Trophoblast cell (in vitro differentiated cells and primary cell): ENCODE data around the gene SIAE.

Experiments used
- DNase-seq, 2 donors: peaks; one replicate each; pipeline ENCODE4 v3.0.0-alpha.2; 2016
- H2AFZ ChIP-seq: 2 replicates; pipeline ENCODE4 v1.6.1; 2013; ENCODE audit warnings: low read length, moderate library complexity, mild to moderate bottlenecking; ENCODE audit not compliant: insufficient read depth, poor library complexity
- H2AK5ac ChIP-seq: 2 replicates; pipeline ENCODE4 v1.6.1; 2013; ENCODE audit warnings: mild to moderate bottlenecking, low read length
- H2BK120ac ChIP-seq: 2 replicates; pipeline ENCODE4 v1.6.1; 2013; ENCODE audit warnings: low read length, mild to moderate bottlenecking, moderate library complexity; ENCODE audit not compliant: insufficient read depth, poor library complexity
- H2BK12ac ChIP-seq: 2 replicates; pipeline ENCODE4 v1.6.1; 2013; ENCODE audit warnings: mild to moderate bottlenecking, low read length, moderate library complexity
- H2BK5ac ChIP-seq: 2 replicates; pipeline ENCODE4 v1.6.1; 2013; ENCODE audit warnings: low read length, low read depth, moderate library complexity, mild to moderate bottlenecking; ENCODE audit not compliant: poor library complexity
- H3K14ac ChIP-seq: 2 replicates; pipeline ENCODE4 v1.6.1; 2013; ENCODE audit warnings: mild to moderate bottlenecking, low read length
- H3K18ac ChIP-seq: 2 replicates; pipeline ENCODE4 v1.6.1; 2013; ENCODE audit warnings: mild to moderate bottlenecking, low read length
- H3K23ac ChIP-seq: 2 replicates; pipeline ENCODE4 v1.6.1; 2013; ENCODE audit warnings: low read length
- H3K27ac ChIP-seq: 2 replicates; pipeline ENCODE4 v1.5.1; 2013; ENCODE audit warnings: low read depth, mild to moderate bottlenecking, inconsistent platforms, low read length, moderate library complexity
- H3K27me3 ChIP-seq: 2 replicates; pipeline ENCODE4 v1.6.1; 2013; ENCODE audit warnings: inconsistent platforms, mild to moderate bottlenecking, low read length, moderate library complexity; ENCODE audit not compliant: insufficient read depth
- H3K36me3 ChIP-seq, 2 experiments: 1 replicate in 1 of 2; 2 replicates in 1 of 2; pipeline ENCODE4 v1.6.1; 2013; ENCODE audit warnings: low read length in 2 of 2, mild to moderate bottlenecking in 2 of 2, moderate library complexity in 1 of 2; ENCODE audit not compliant: insufficient read depth in 2 of 2, control insufficient read depth in 1 of 2
- H3K4ac ChIP-seq: 2 replicates; pipeline ENCODE4 v1.6.1; 2013; ENCODE audit warnings: low read depth, mild to moderate bottlenecking, low read length, moderate library complexity
- H3K4me1 ChIP-seq, 2 experiments: 1 replicate in 1 of 2; 2 replicates in 1 of 2; pipeline ENCODE4 v1.6.1; 2013; ENCODE audit warnings: low read length in 2 of 2, mild to moderate bottlenecking in 2 of 2, moderate library complexity in 1 of 2; ENCODE audit not compliant: insufficient read depth in 2 of 2, control insufficient read depth in 1 of 2
- H3K4me2 ChIP-seq: 2 replicates; pipeline ENCODE4 v1.6.1; 2013; ENCODE audit warnings: inconsistent platforms, mild to moderate bottlenecking, low read length, moderate library complexity
- H3K4me3 ChIP-seq: 2 replicates; pipeline ENCODE4 v1.5.1; 2013; ENCODE audit warnings: mild to moderate bottlenecking, low read depth, low read length, inconsistent platforms
- H3K79me1 ChIP-seq: one replicate; pipeline ENCODE4 v1.6.1; 2013; ENCODE audit warnings: low read length
- H3K79me2 ChIP-seq: 2 replicates; pipeline ENCODE4 v1.6.1; 2013; ENCODE audit warnings: low read length, mild to moderate bottlenecking; ENCODE audit not compliant: control insufficient read depth, insufficient read depth, poor library complexity
- H3K9ac ChIP-seq: 2 replicates; pipeline ENCODE4 v1.6.1; 2013; ENCODE audit warnings: mild to moderate bottlenecking, low read length
- H3K9me3 ChIP-seq: 2 replicates; pipeline ENCODE4 v1.6.1; 2013; ENCODE audit warnings: low read depth, mild to moderate bottlenecking, control low read depth, inconsistent platforms, low read length; ENCODE audit not compliant: insufficient read depth
- H4K12ac ChIP-seq: 2 replicates; pipeline ENCODE4 v1.6.1; 2013; ENCODE audit warnings: low read depth, mild to moderate bottlenecking, low read length, moderate library complexity
- H4K8ac ChIP-seq: 2 replicates; pipeline ENCODE4 v1.6.1; 2013; ENCODE audit warnings: low read depth, mild to moderate bottlenecking, low read length, moderate library complexity
- H4K91ac ChIP-seq: one replicate; pipeline ENCODE4 v1.6.1; 2013; ENCODE audit warnings: low read depth, mild to moderate bottlenecking, low read length, moderate library complexity
- WGBS: extraction: QIAGEN DNeasy Blood & Tissue Kit; methylation state at CpG from one replicate; pipeline ENCODE4 v1.1.7; 2013; ENCODE audit warnings: missing lambda C conversion rate; ENCODE audit not compliant: insufficient read length, insufficient coverage; ENCODE audit errors: extremely low coverage; 5-methylcytosine and 5-hydroxymethylcytosine counted together

SIAE gene

DNA sequence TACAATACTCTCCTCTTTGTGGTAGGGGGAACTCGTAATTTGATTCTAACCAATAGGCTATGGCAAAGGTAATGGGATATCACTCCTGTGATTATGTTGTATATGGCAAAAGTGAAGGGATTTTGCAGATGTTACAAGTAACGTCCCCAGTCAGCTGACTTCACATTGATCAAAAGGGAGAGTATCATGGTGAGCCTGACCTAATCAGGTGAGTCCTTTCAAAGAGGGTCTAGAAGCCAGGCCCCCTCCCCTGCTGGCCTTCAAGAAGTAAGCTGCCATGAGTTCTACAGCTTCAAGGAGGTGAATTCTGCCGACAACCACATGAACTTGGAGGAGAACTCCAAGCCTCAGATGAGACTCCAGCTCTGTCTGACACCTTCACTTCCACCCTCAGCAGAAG, 30.9 kb downstream of the SIAE start:
- H4K91ac ChIP-seq, result no peak overlapping the region
- H4K12ac ChIP-seq, result no peak overlapping the region
- no peak overlapping the region for H3K23ac ChIP-seq
- H3K79me1 ChIP-seq, result no peaks in the 10 kb centered on the region
- peaks cover 0 to 3% of the 10 kb centered on the region in 2 experiments for H3K4me1 ChIP-seq
- no CpG with 5 or more reads among the region's 3 CpGs for WGBS
- H3K18ac ChIP-seq, result no peak overlapping the region
- no peak overlapping the region for H2BK12ac ChIP-seq
- no peak overlapping the region for H3K4me2 ChIP-seq
- no peak overlapping the region for H2AFZ ChIP-seq
- peaks cover 2% of the 10 kb centered on the region for H3K9me3 ChIP-seq
- no peak overlapping the region for H3K4ac ChIP-seq
- H3K9ac ChIP-seq, result no peak overlapping the region
- H2BK5ac ChIP-seq, result no peak overlapping the region
- H3K36me3 ChIP-seq, result peaks cover 0 to 6% of the 10 kb centered on the region in 2 experiments
- no peak overlapping the region for H2AK5ac ChIP-seq
- no peaks in the 10 kb centered on the region for H3K27me3 ChIP-seq
- no peak overlapping the region for H2BK120ac ChIP-seq
- H3K79me2 ChIP-seq, result no peaks in the 10 kb centered on the region
- DNase-seq, result no peak
- no peak overlapping the region for H3K27ac ChIP-seq
- H3K4me3 ChIP-seq, result no peak overlapping the region
- H3K14ac ChIP-seq, result no peak overlapping the region
- H4K8ac ChIP-seq, result no peak overlapping the region

DNA sequence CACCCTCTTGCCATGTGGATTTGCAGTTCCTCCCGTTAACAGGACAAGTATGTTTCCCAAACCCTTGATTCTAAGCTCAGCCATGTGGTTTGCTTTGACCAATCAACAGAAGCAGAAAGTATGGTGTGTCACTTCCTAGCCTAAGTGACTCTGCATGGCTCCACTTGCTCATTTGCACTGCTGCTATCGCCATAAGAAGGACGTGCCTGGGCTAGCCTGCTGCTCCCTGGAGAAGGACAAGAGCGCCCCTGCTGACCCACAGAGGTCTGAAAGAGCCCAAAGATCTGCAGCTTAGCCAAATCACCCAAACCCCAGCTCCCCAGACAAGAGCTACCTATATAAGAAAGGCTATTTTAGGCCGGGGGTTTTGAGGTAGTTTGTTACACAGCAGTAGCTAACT, 32.9 kb downstream of the SIAE start:
- Histone ChIP-seq H3K14ac (no peak overlapping the region), H3K9me3 (peaks cover 2% of the 10 kb centered on the region), H3K27ac (no peak overlapping the region), H3K23ac (no peak overlapping the region), H3K27me3 (no peaks in the 10 kb centered on the region), H3K4me3 (no peak overlapping the region), H4K91ac (no peak overlapping the region), H2AFZ (no peak overlapping the region), H3K79me1 (no peaks in the 10 kb centered on the region), H3K4me2 (no peak overlapping the region), H4K12ac (no peak overlapping the region), H2AK5ac (no peak overlapping the region), H4K8ac (no peak overlapping the region), H3K18ac (no peak overlapping the region), H2BK120ac (no peak overlapping the region), H3K4ac (no peak overlapping the region), H3K36me3 (peaks cover 7 to 16% of the 10 kb centered on the region in 2 experiments), H3K9ac (no peak overlapping the region), H2BK12ac (no peak overlapping the region), H2BK5ac (no peak overlapping the region), H3K4me1 (peaks cover 0 to 3% of the 10 kb centered on the region in 2 experiments), H3K79me2 (no peaks in the 10 kb centered on the region)
- peak in 1 of 2 donors; percentile 28 for DNase-seq
- WGBS, result no CpG with 5 or more reads among the region's 5 CpGs

DNA sequence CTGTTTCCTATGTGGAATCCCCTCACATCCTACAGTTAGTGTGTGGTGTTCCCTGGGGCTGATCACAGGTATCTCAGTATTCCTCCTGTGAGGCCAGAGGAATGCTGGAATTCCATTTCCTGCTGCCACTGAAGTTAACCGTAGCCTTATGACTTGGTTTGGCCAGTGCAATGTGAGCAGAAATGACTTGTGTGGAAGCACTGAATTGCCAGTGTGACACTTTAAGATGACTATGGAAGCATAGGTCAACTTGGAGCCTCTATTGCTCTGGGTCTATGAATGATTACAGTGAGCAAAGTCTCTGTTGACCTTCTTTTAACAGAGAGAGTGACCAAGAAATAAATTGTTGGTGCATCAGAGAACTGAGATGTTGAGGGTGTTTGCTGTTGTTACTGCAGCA, 34.4 kb downstream of the SIAE start:
- no peak overlapping the region for H3K4me3 ChIP-seq
- no peak overlapping the region for H3K4ac ChIP-seq
- no peaks in the 10 kb centered on the region for H3K4me1 ChIP-seq
- H3K9ac ChIP-seq, result no peak overlapping the region
- H4K91ac ChIP-seq, result no peak overlapping the region
- no peaks in the 10 kb centered on the region for H3K27me3 ChIP-seq
- no peak overlapping the region for H3K27ac ChIP-seq
- peaks cover 7 to 18% of the 10 kb centered on the region in 2 experiments for H3K36me3 ChIP-seq
- no peak overlapping the region for H2AK5ac ChIP-seq
- peaks cover 2% of the 10 kb centered on the region for H3K9me3 ChIP-seq
- no peak overlapping the region for H4K8ac ChIP-seq
- H3K79me1 ChIP-seq, result no peaks in the 10 kb centered on the region
- no peak overlapping the region for H4K12ac ChIP-seq
- WGBS, result no CpG with 5 or more reads among the region's 1 CpG
- H2BK120ac ChIP-seq, result no peak overlapping the region
- no peak overlapping the region for H3K4me2 ChIP-seq
- no peak overlapping the region for H2BK5ac ChIP-seq
- H3K79me2 ChIP-seq, result no peaks in the 10 kb centered on the region
- no peak overlapping the region for H3K18ac ChIP-seq
- no peak overlapping the region for H2AFZ ChIP-seq
- H2BK12ac ChIP-seq, result no peak overlapping the region
- no peak overlapping the region for H3K14ac ChIP-seq
- no peak overlapping the region for H3K23ac ChIP-seq
- DNase-seq, result no peak

DNA sequence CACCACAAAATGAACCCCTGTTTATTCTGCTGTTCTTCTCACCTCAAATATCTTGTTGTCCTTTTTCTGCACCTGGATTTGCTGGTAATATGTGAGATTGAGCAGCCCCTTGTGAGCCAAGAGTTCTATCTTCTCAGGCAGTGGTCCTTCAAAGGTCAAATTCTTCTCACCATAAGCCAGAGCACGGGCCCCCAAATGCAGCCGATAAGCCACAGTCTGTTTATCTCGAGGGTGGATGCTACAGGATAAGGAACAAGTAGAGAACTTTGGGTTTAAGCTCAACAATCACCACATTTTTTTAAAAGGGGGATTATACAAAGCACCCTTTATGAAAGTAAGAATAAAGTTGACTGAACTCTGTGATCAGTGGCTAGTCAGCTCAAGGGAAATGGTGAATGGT, 35.0 kb downstream of the SIAE start:
- Histone ChIP-seq H4K12ac (no peak overlapping the region), H3K27me3 (no peaks in the 10 kb centered on the region), H4K91ac (no peak overlapping the region), H3K9me3 (peaks cover 2% of the 10 kb centered on the region), H3K4me3 (no peak overlapping the region), H3K23ac (no peak overlapping the region), H3K36me3 (peaks cover 7 to 18% of the 10 kb centered on the region in 2 experiments), H2BK5ac (no peak overlapping the region), H2BK120ac (no peak overlapping the region), H3K4ac (no peak overlapping the region), H3K4me1 (no peaks in the 10 kb centered on the region), H3K18ac (no peak overlapping the region), H2AFZ (no peak overlapping the region), H2AK5ac (no peak overlapping the region), H3K79me1 (no peaks in the 10 kb centered on the region), H3K27ac (no peak overlapping the region), H2BK12ac (no peak overlapping the region), H3K4me2 (no peak overlapping the region), H3K14ac (no peak overlapping the region), H4K8ac (no peak overlapping the region), H3K79me2 (no peaks in the 10 kb centered on the region), H3K9ac (no peak overlapping the region)
- no peak for DNase-seq
- no CpG with 5 or more reads among the region's 3 CpGs for WGBS
